ENCODE data around the gene LLGL2.

LLGL2 gene

GRCh38 chr17:75605790-75606189 lies 80.3 kb downstream of the LLGL2 start:
- Mint-ChIP-seq H3K4me1 (no peaks in the 10 kb centered on the region), H3K4me3 (no peak overlapping the region)

GRCh38 chr17:75607086-75607485 lies 81.6 kb downstream of the LLGL2 start:
- Mint-ChIP-seq H3K27me3 (no peaks in the 10 kb centered on the region), H3K36me3 (no peaks in the 10 kb centered on the region), H3K27ac (no peak overlapping the region), H3K4me3 (no peak overlapping the region), H3K9me3 (no peaks in the 10 kb centered on the region), H3K4me1 (no peaks in the 10 kb centered on the region)

More at GRCh38 chr17:75605790-75606189, 80.3 kb downstream of the LLGL2 start:
- Mint-ChIP-seq H3K36me3 (no peaks in the 10 kb centered on the region), H3K9me3 (no peaks in the 10 kb centered on the region), H3K27me3 (no peaks in the 10 kb centered on the region), H3K27ac (no peak overlapping the region)

- no peak overlapping the region for H3K4me3 Mint-ChIP-seq
- H3K27me3 Mint-ChIP-seq: no peaks in the 10 kb centered on the region
- H3K4me1 Mint-ChIP-seq: no peaks in the 10 kb centered on the region
- no peak overlapping the region for H3K27ac Mint-ChIP-seq
- H3K9me3 Mint-ChIP-seq: no peaks in the 10 kb centered on the region
- H3K36me3 Mint-ChIP-seq: no peaks in the 10 kb centered on the region
These were observed 84.8 kb downstream of the LLGL2 start for GRCh38 chr17:75610103-75610984.

GRCh38 chr17:75611851-75612429 lies 86.4 kb downstream of the LLGL2 start:
- H3K4me1 Mint-ChIP-seq: no peaks in the 10 kb centered on the region
- no peak overlapping the region for H3K27ac Mint-ChIP-seq
- H3K9me3 Mint-ChIP-seq: no peaks in the 10 kb centered on the region
- H3K36me3 Mint-ChIP-seq: no peaks in the 10 kb centered on the region
- no peaks in the 10 kb centered on the region for H3K27me3 Mint-ChIP-seq
- no peak overlapping the region for H3K4me3 Mint-ChIP-seq

GRCh38 chr17:75612906-75613626 lies 87.6 kb downstream of the LLGL2 start:
- no peak overlapping the region for H3K27ac Mint-ChIP-seq
- no peaks in the 10 kb centered on the region for H3K9me3 Mint-ChIP-seq
- no peaks in the 10 kb centered on the region for H3K36me3 Mint-ChIP-seq
- no peak overlapping the region for H3K4me3 Mint-ChIP-seq
- H3K27me3 Mint-ChIP-seq: no peaks in the 10 kb centered on the region
- no peaks in the 10 kb centered on the region for H3K4me1 Mint-ChIP-seq

- H3K9me3 Mint-ChIP-seq: no peaks in the 10 kb centered on the region
- no peaks in the 10 kb centered on the region for H3K36me3 Mint-ChIP-seq
- no peaks in the 10 kb centered on the region for H3K4me1 Mint-ChIP-seq
- no peak overlapping the region for H3K4me3 Mint-ChIP-seq
- H3K27ac Mint-ChIP-seq: no peak overlapping the region
- no peaks in the 10 kb centered on the region for H3K27me3 Mint-ChIP-seq
These were observed 88.5 kb downstream of the LLGL2 start for GRCh38 chr17:75614006-75614405.

- Mint-ChIP-seq H3K27me3 (no peaks in the 10 kb centered on the region), H3K36me3 (no peaks in the 10 kb centered on the region), H3K9me3 (no peaks in the 10 kb centered on the region), H3K27ac (no peak overlapping the region), H3K4me1 (no peaks in the 10 kb centered on the region), H3K4me3 (no peak overlapping the region)
These were observed 89.2 kb downstream of the LLGL2 start for GRCh38 chr17:75614556-75615270.

- no peak overlapping the region for H3K4me3 Mint-ChIP-seq
- H3K27me3 Mint-ChIP-seq: no peaks in the 10 kb centered on the region
- H3K27ac Mint-ChIP-seq: no peak overlapping the region
- H3K4me1 Mint-ChIP-seq: no peaks in the 10 kb centered on the region
- H3K9me3 Mint-ChIP-seq: no peaks in the 10 kb centered on the region
- no peaks in the 10 kb centered on the region for H3K36me3 Mint-ChIP-seq
These were observed 89.8 kb downstream of the LLGL2 start for GRCh38 chr17:75615301-75615700.

- Mint-ChIP-seq H3K36me3 (no peaks in the 10 kb centered on the region), H3K4me1 (no peaks in the 10 kb centered on the region), H3K9me3 (no peaks in the 10 kb centered on the region), H3K27ac (no peak overlapping the region), H3K4me3 (no peak overlapping the region), H3K27me3 (no peaks in the 10 kb centered on the region)
These were observed 91.1 kb downstream of the LLGL2 start for GRCh38 chr17:75616521-75617122.

- H3K36me3 Mint-ChIP-seq: no peaks in the 10 kb centered on the region
- no peaks in the 10 kb centered on the region for H3K4me1 Mint-ChIP-seq
- no peak overlapping the region for H3K4me3 Mint-ChIP-seq
- no peaks in the 10 kb centered on the region for H3K9me3 Mint-ChIP-seq
- H3K27me3 Mint-ChIP-seq: no peaks in the 10 kb centered on the region
- H3K27ac Mint-ChIP-seq: no peak overlapping the region
These were observed 91.7 kb downstream of the LLGL2 start for GRCh38 chr17:75617218-75617617.

- no peak overlapping the region for H3K4me3 Mint-ChIP-seq
- no peaks in the 10 kb centered on the region for H3K4me1 Mint-ChIP-seq
- no peaks in the 10 kb centered on the region for H3K9me3 Mint-ChIP-seq
- H3K27ac Mint-ChIP-seq: no peak overlapping the region
- H3K27me3 Mint-ChIP-seq: no peaks in the 10 kb centered on the region
- H3K36me3 Mint-ChIP-seq: no peaks in the 10 kb centered on the region
These were observed 92.2 kb downstream of the LLGL2 start for GRCh38 chr17:75617675-75618074.

- no peaks in the 10 kb centered on the region for H3K9me3 Mint-ChIP-seq
- no peaks in the 10 kb centered on the region for H3K36me3 Mint-ChIP-seq
- H3K27ac Mint-ChIP-seq: no peak overlapping the region
- no peak overlapping the region for H3K4me3 Mint-ChIP-seq
- no peaks in the 10 kb centered on the region for H3K4me1 Mint-ChIP-seq
- H3K27me3 Mint-ChIP-seq: no peaks in the 10 kb centered on the region
These were observed 94.3 kb downstream of the LLGL2 start for GRCh38 chr17:75619506-75620431.

GRCh38 chr17:75621489-75621888 lies 96.0 kb downstream of the LLGL2 start:
- Mint-ChIP-seq H3K27ac (no peak overlapping the region), H3K4me3 (no peak overlapping the region), H3K36me3 (no peaks in the 10 kb centered on the region), H3K9me3 (no peaks in the 10 kb centered on the region), H3K4me1 (no peaks in the 10 kb centered on the region), H3K27me3 (no peaks in the 10 kb centered on the region)

GRCh38 chr17:75622076-75622475 lies 96.6 kb downstream of the LLGL2 start:
- Mint-ChIP-seq H3K27ac (peak overlapping the region; percentile 23), H3K9me3 (no peaks in the 10 kb centered on the region), H3K4me1 (no peaks in the 10 kb centered on the region), H3K27me3 (no peaks in the 10 kb centered on the region), H3K4me3 (no peak overlapping the region), H3K36me3 (no peaks in the 10 kb centered on the region)

Data from activated naive CD4-positive, alpha-beta T cell treated with anti-CD3 and anti-CD28 coated beads, Interleukin-2, amount 50 U/mL, for 24 hours (primary cell).